Neural cell (in vitro differentiated cells): ENCODE measurements around the gene ADCY4. TPM values are rescaled to one million over a fixed set of nuclear protein-coding genes. Genes with fewer than 3 reads are reported as not detected.

Experiments
- H2AFZ ChIP-seq: fragments of 200-600, 300-800 bp; sonication (generic), shearing (Covaris generic); 2 replicates; pipeline ENCODE4 v1.6.0; 2014; ENCODE audit warnings: low read depth, mild to moderate bottlenecking, antibody characterized with exemption, low read length, moderate library complexity
- H3F3A ChIP-seq: fragments of 200-600 bp; shearing (Covaris generic); 2 replicates; pipeline ENCODE4 v1.6.1; 2016; ENCODE audit warnings: mild to moderate bottlenecking, moderate library complexity, mixed read lengths, antibody characterized with exemption, low read length; ENCODE audit not compliant: insufficient read depth, poor library complexity, severe bottlenecking
- H3K27ac ChIP-seq: fragments of 200-600, 300-800 bp; sonication (generic), shearing (Covaris generic); 2 replicates; pipeline ENCODE4 v1.5.1; 2014; ENCODE audit warnings: mild to moderate bottlenecking, low read length, moderate library complexity
- H3K27me3 ChIP-seq: fragments of 300-800, 200-600 bp; sonication (generic), shearing (Covaris generic); 2 replicates; pipeline ENCODE4 v1.6.0; 2014; ENCODE audit warnings: mild to moderate bottlenecking, low read depth, low read length, moderate library complexity; ENCODE audit not compliant: insufficient read depth
- H3K36me3 ChIP-seq: fragments of 300-800, 200-600 bp; sonication (generic), shearing (Covaris generic); 2 replicates; pipeline ENCODE4 v1.5.1; 2014; ENCODE audit warnings: mild to moderate bottlenecking, antibody characterized with exemption, low read length, moderate library complexity; ENCODE audit not compliant: insufficient read depth
- H3K4me2 ChIP-seq: fragments of 300-800, 200-600 bp; sonication (generic), shearing (Covaris generic); 2 replicates; pipeline ENCODE4 v1.6.0; 2014; ENCODE audit warnings: mild to moderate bottlenecking, low read length
- H3K4me3 ChIP-seq: fragments of 300-800, 200-600 bp; sonication (generic), shearing (Covaris generic); 2 replicates; pipeline ENCODE4 v1.5.1; 2014; ENCODE audit warnings: mild to moderate bottlenecking, low read length, moderate library complexity
- H3K79me2 ChIP-seq: fragments of 200-600 bp; shearing (Covaris generic); replicated peaks from 2 replicates; pipeline ENCODE4 v1.6.0; 2014; ENCODE audit warnings: mild to moderate bottlenecking, low read length, moderate library complexity; ENCODE audit not compliant: insufficient read depth
- H3K9ac ChIP-seq: fragments of 300-800, 200-600 bp; sonication (generic), shearing (Covaris generic); 2 replicates; pipeline ENCODE4 v1.6.1; 2016; ENCODE audit warnings: mild to moderate bottlenecking, low read length, mixed read lengths
- H3K9me2 ChIP-seq: fragments of 200-600 bp; shearing (Covaris generic); 2 replicates; pipeline ENCODE4 v1.6.1; 2016; ENCODE audit warnings: mild to moderate bottlenecking, low read length, mixed read lengths; ENCODE audit not compliant: insufficient read depth
- H3K9me3 ChIP-seq: fragments of 200-600, 300-800 bp; sonication (generic), shearing (Covaris generic); 2 replicates; pipeline ENCODE4 v1.6.1; 2016; ENCODE audit warnings: mild to moderate bottlenecking, mixed run types, low read length, moderate library complexity, mixed read lengths
- H4K20me1 ChIP-seq: fragments of 200-600 bp; shearing (Covaris generic); 2 replicates; pipeline ENCODE4 v1.6.1; 2016; ENCODE audit warnings: mild to moderate bottlenecking, mixed run types; ENCODE audit not compliant: insufficient read depth
- CTCF ChIP-seq: fragments of 450-650 bp; IDR thresholded peaks from 2 replicates; pipeline ENCODE4 v1.5.1; 2014; ENCODE audit warnings: antibody characterized with exemption, mild to moderate bottlenecking, moderate library complexity; ENCODE audit not compliant: poor library complexity, severe bottlenecking
- EP300 ChIP-seq: fragments of 450-650 bp; conservative IDR thresholded peaks from 2 replicates; pipeline ENCODE4 v1.6.1; 2014; ENCODE audit warnings: antibody characterized with exemption, mild to moderate bottlenecking, moderate library complexity; ENCODE audit not compliant: poor library complexity, severe bottlenecking
- EZH2 ChIP-seq: fragments of 200-600, 300-800 bp; shearing (Covaris generic), sonication (generic); IDR thresholded peaks from 2 replicates; pipeline ENCODE4 v1.6.1; 2014; ENCODE audit warnings: antibody characterized with exemption, low read length, borderline replicate concordance, mild to moderate bottlenecking; ENCODE audit not compliant: insufficient read depth, poor library complexity, severe bottlenecking
- MXI1 ChIP-seq: fragments of 450-650 bp; conservative IDR thresholded peaks from 2 replicates; pipeline ENCODE4 v1.6.1; 2014; ENCODE audit warnings: antibody characterized with exemption, mild to moderate bottlenecking; ENCODE audit not compliant: poor library complexity, severe bottlenecking
- POLR2AphosphoS5 ChIP-seq: IDR thresholded peaks from 2 replicates; pipeline ENCODE4 v1.6.1; 2012
- RAD21 ChIP-seq: fragments of 450-650 bp; conservative IDR thresholded peaks from 2 replicates; pipeline ENCODE4 v1.6.1; 2014; ENCODE audit warnings: antibody characterized with exemption, mild to moderate bottlenecking, moderate library complexity
- REST ChIP-seq: IDR thresholded peaks from 2 replicates; pipeline ENCODE4 v1.6.1; 2012; ENCODE audit warnings: borderline replicate concordance
- SMC3 ChIP-seq: fragments of 450-650 bp; conservative IDR thresholded peaks from 2 replicates; pipeline ENCODE4 v1.6.1; 2014; ENCODE audit warnings: antibody characterized with exemption, mild to moderate bottlenecking, moderate library complexity; ENCODE audit not compliant: poor library complexity
- TAF1 ChIP-seq: IDR thresholded peaks from 2 replicates; pipeline ENCODE4 v1.6.1; 2012; ENCODE audit warnings: low read depth
- polyA plus RNA-seq: library from polyadenylated mRNA; depleted of rRNA; stranded (reverse); fragments of >200 nt; gene quantifications from 2 replicates; pipeline ENCODE4 v1.2.3, GENCODE V29; 2014

Gene ADCY4
- polyA plus RNA-seq, 1 donor from 2014 or later: not detected

- TF ChIP-seq TAF1: no peak
These were observed 49.5 kb downstream of the ADCY4 start (continued) for GRCh38 chr14:24285351-24285750.

- Histone ChIP-seq H3K9me3 (no peaks in the 10 kb centered on the region), H3K4me3 (no peak overlapping the region), H3K27ac (no peak overlapping the region), H3K9ac (no peak overlapping the region), H3K36me3 (no peaks in the 10 kb centered on the region), H2AFZ (no peak overlapping the region), H3F3A (no peaks in the 10 kb centered on the region), H4K20me1 (no peaks in the 10 kb centered on the region), H3K9me2 (no peaks in the 10 kb centered on the region), H3K4me2 (no peak overlapping the region), H3K27me3 (no peaks in the 10 kb centered on the region), H3K79me2 (no peaks in the 10 kb centered on the region)
- TF ChIP-seq REST (no peak), EP300 (no peak), TAF1 (no peak), POLR2AphosphoS5 (no peak), EZH2 (no peak), MXI1 (no peak), RAD21 (no peak), SMC3 (no peak), CTCF (no peak)
These were observed 50.3 kb downstream of the ADCY4 start for GRCh38 chr14:24284501-24285035.

GRCh38 chr14:24283796-24284460 is 50.9 kb downstream of the ADCY4 start:
- no peak overlapping the region for H3K27ac ChIP-seq
- no peaks in the 10 kb centered on the region for H3K36me3 ChIP-seq
- no peak overlapping the region for H3K4me2 ChIP-seq
- no peaks in the 10 kb centered on the region for H3K27me3 ChIP-seq
- H3K9me2 ChIP-seq: no peaks in the 10 kb centered on the region
- no peak overlapping the region for H2AFZ ChIP-seq
- no peaks in the 10 kb centered on the region for H3K9me3 ChIP-seq
- H3K79me2 ChIP-seq: no peaks in the 10 kb centered on the region
- no peak overlapping the region for H3K9ac ChIP-seq
- TF ChIP-seq POLR2AphosphoS5 (no peak), TAF1 (no peak), EZH2 (no peak), SMC3 (no peak), EP300 (no peak), MXI1 (no peak), REST (no peak), RAD21 (no peak), CTCF (no peak)
- H3K4me3 ChIP-seq: no peak overlapping the region
- no peaks in the 10 kb centered on the region for H4K20me1 ChIP-seq
- H3F3A ChIP-seq: no peaks in the 10 kb centered on the region
